GM21360 (cell line): ENCODE measurements around the gene ITIH3.

Experiments used
- ATAC-seq: cut with Tn5 transposase; IDR thresholded peaks from one replicate; pipeline ENCODE4 v1.9.1; 2021; ENCODE audit warnings: mild to moderate bottlenecking, moderate library complexity; ENCODE audit not compliant: unreplicated experiment

Gene ITIH3

GRCh38 chr3:52842424-52842823, 47.8 kb downstream of the ITIH3 start:
- no peak for ATAC-seq

GRCh38 chr3:52843108-52843865, 48.7 kb downstream of the ITIH3 start:
- no peak for ATAC-seq

- ATAC-seq: no peak
Observed at GRCh38 chr3:52843881-52844280, 49.3 kb downstream of the ITIH3 start.

- no peak for ATAC-seq
Observed at GRCh38 chr3:52844290-52844975, 49.8 kb downstream of the ITIH3 start.

- no peak for ATAC-seq
Observed at GRCh38 chr3:52845157-52845556, 50.6 kb downstream of the ITIH3 start.

GRCh38 chr3:52845691-52846431, 51.3 kb downstream of the ITIH3 start:
- ATAC-seq: no peak

- no peak for ATAC-seq
Observed at GRCh38 chr3:52846432-52846965, 51.9 kb downstream of the ITIH3 start.

GRCh38 chr3:52847241-52847640, 52.6 kb downstream of the ITIH3 start:
- ATAC-seq: no peak

- no peak for ATAC-seq
Observed at GRCh38 chr3:52847726-52848125, 53.1 kb downstream of the ITIH3 start.

- ATAC-seq: no peak
Observed at GRCh38 chr3:52848617-52849016, 54.0 kb downstream of the ITIH3 start.

GRCh38 chr3:52849656-52850055, 55.1 kb downstream of the ITIH3 start:
- no peak for ATAC-seq

- ATAC-seq: no peak
Observed at GRCh38 chr3:52851348-52851747, 56.8 kb downstream of the ITIH3 start.

GRCh38 chr3:52852419-52852818, 57.8 kb downstream of the ITIH3 start:
- ATAC-seq: no peak

- ATAC-seq: no peak
Observed at GRCh38 chr3:52854013-52854412, 59.4 kb downstream of the ITIH3 start.

- no peak for ATAC-seq
Observed at GRCh38 chr3:52856666-52857065, 62.1 kb downstream of the ITIH3 start.

- no peak for ATAC-seq
Observed at GRCh38 chr3:52857133-52857532, 62.5 kb downstream of the ITIH3 start.

- no peak for ATAC-seq
Observed at GRCh38 chr3:52857864-52858263, 63.3 kb downstream of the ITIH3 start.
